GM12878 (cell line): ENCODE measurements around the gene CUL9. TPM values are rescaled to one million over a fixed set of nuclear protein-coding genes. Genes with fewer than 3 reads are reported as not detected.

ENCODE experiments used
- BRCA1 ChIP-seq: IDR thresholded peaks from 2 replicates; pipeline ENCODE4 v1.6.1; 2011; ENCODE audit warnings: low read depth, low read length, improper control_type of control experiment
- CBX5 ChIP-seq: sonication (generic); IDR thresholded peaks from 2 replicates; pipeline ENCODE4 v1.6.1; 2016; ENCODE audit warnings: low read depth, moderate library complexity, mild to moderate bottlenecking, inconsistent platforms
- CUX1 ChIP-seq: IDR thresholded peaks from 2 replicates; pipeline ENCODE4 v1.6.1; 2012; ENCODE audit warnings: improper control_type of control experiment, low read depth, low read length; ENCODE audit not compliant: insufficient replicate concordance
- HDGF ChIP-seq: fragments of 450-650 bp; IDR thresholded peaks from 2 replicates; pipeline ENCODE4 v1.6.1; 2016; ENCODE audit warnings: antibody characterized with exemption
- LARP7 ChIP-seq: fragments of 450-650 bp; IDR thresholded peaks from 2 replicates; pipeline ENCODE4 v1.6.1; 2017; ENCODE audit warnings: mild to moderate bottlenecking
- MLLT1 ChIP-seq: fragments of 450-650 bp; IDR thresholded peaks from 2 replicates; pipeline ENCODE4 v1.6.1; 2016; ENCODE audit warnings: mild to moderate bottlenecking
- NR2C2 ChIP-seq: IDR thresholded peaks from 2 replicates; pipeline ENCODE4 v1.6.1; 2011; ENCODE audit warnings: borderline replicate concordance, low read depth; ENCODE audit not compliant: control insufficient read depth, insufficient read length
- TCF12 ChIP-seq: IDR thresholded peaks from 2 replicates; pipeline ENCODE4 v1.6.1; 2011; ENCODE audit warnings: low read depth, mild to moderate bottlenecking, low read length
- TCF3 ChIP-seq: IDR thresholded peaks from 2 replicates; pipeline ENCODE4 v1.6.1; 2012; ENCODE audit warnings: low read depth, mild to moderate bottlenecking, low read length, borderline replicate concordance; ENCODE audit not compliant: insufficient read depth
- YBX1 ChIP-seq: fragments of 450-650 bp; IDR thresholded peaks from 2 replicates; pipeline ENCODE4 v1.6.1; 2016; ENCODE audit warnings: antibody characterized with exemption
- ZBED1 ChIP-seq: IDR thresholded peaks from 2 replicates; pipeline ENCODE4 v1.6.1; 2016; ENCODE audit warnings: borderline replicate concordance
- ZBTB33 ChIP-seq: fragments of 450-650 bp; IDR thresholded peaks from 2 replicates; pipeline ENCODE4 v1.6.1; 2017; ENCODE audit warnings: mild to moderate bottlenecking
- ZSCAN29 ChIP-seq: fragments of 450-650 bp; IDR thresholded peaks from 2 replicates; pipeline ENCODE4 v1.6.1; 2017; ENCODE audit warnings: mild to moderate bottlenecking, moderate library complexity
- polyA plus RNA-seq, 11 experiments: library from polyadenylated mRNA; depleted of rRNA in 4 of 11; unstranded in 6 of 11; stranded (reverse) in 5 of 11; fragments of >200 nt; fragmentation: Nextera tagmentation in 4 of 11; fragmentation: Illumina TruSeq in 1 of 11; extraction: Ambion mirVana in 4 of 11; extraction: Trizol in 1 of 11; gene quantifications; 1 replicate in 1 of 11; 2 replicates in 10 of 11; pipeline versions ENCODE4 v1.2.1 to v1.2.3, GENCODE V29; 2011 to 2016; ENCODE audit warnings: inconsistent platforms in 2 of 11, missing spikeins in 2 of 11, low read depth in 1 of 11
- total RNA-seq, 4 experiments: library from RNA; depleted of rRNA in 3 of 4; stranded (reverse); fragments of >200 nt in 3 of 4; fragmentation: Illumina TruSeq in 1 of 4; extraction: Trizol in 1 of 4; gene quantifications; 2 replicates each; pipeline versions ENCODE4 v1.2.1 to v1.2.3, GENCODE V29; 2013 to 2021
- TF ChIP-seq, protein P1 (sequence below): fragments of 450-650 bp; conservative IDR thresholded peaks from 2 replicates; pipeline ENCODE4 v1.6.1; 2017; ENCODE audit warnings: mild to moderate bottlenecking, moderate library complexity
- TF ChIP-seq, protein P2 (sequence below): fragments of 450-650 bp; IDR thresholded peaks from 2 replicates; pipeline ENCODE4 v1.6.1; 2017; ENCODE audit warnings: low read depth, mild to moderate bottlenecking, moderate library complexity

Gene CUL9
- total and polyA plus RNA-seq, 10 of the 15 experiments (the other 5 are each of a cell fraction or from before 2014, with no cell fraction given) = 1.2 to 48.3 (median 17.2) TPM

DNA sequence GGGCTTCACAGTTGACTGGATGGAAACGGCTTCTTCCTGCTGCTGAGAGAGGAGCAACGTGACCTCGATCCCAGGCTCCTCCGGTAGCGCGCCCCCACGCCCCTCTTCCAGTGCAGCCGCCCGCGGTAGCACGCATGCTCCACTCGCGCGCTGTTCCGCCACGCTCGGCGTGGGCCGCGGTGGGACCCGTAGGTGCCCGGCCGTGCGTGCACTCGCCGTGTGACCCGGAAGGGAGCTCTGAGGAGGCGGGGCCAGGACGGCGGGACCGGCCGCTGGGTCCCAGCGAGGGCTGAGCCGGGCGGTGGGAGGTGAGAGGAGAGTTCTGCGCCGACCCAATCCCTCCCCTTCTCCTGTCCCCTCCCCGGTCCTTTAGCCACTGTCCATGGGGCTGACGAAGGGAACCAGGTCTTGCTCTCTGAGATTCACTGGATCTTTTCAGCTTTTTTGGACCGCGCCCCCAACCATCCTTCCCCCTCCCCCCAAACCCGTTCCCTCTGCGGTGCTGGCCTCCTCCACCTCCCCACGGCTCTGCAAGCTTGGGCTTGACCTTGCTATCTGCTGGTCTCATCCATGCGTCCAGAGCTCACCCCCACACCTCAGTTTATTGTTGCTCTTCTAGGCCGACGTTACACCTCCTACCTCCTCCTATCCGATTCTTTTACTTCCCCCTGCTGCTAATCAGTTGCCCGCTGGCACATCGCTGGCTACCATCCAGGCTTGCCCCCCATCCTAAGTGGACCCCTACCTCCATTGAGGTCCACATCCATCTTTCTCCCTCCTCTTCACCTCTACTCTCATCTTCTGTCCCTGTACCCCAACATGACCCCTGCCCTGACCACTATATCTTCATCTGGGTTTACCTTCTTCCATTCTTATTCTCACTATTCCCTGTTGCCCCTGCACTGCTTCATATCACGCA is at the start of gene CUL9 (continued):
- TF ChIP-seq YBX1 (no peak), TCF3 (0 out of 2 replicates have a peak, but pooled peaks have one; percentile 31), LARP7 (peak; percentile 97), TCF12 (peak; percentile 68), BRCA1 (no peak), CBX5 (no peak), ZBED1 (0 out of 2 replicates have a peak, but pooled peaks have one; percentile 75), ZBTB33 (no peak), NR2C2 (no peak), CUX1 (no peak), ZSCAN29 (no peak), MLLT1 (no peak; the same call in 1 of the 2 replicates), HDGF (0 out of 2 replicates have a peak, but pooled peaks have one; percentile 33)
- TF ChIP-seq, protein P1, sequence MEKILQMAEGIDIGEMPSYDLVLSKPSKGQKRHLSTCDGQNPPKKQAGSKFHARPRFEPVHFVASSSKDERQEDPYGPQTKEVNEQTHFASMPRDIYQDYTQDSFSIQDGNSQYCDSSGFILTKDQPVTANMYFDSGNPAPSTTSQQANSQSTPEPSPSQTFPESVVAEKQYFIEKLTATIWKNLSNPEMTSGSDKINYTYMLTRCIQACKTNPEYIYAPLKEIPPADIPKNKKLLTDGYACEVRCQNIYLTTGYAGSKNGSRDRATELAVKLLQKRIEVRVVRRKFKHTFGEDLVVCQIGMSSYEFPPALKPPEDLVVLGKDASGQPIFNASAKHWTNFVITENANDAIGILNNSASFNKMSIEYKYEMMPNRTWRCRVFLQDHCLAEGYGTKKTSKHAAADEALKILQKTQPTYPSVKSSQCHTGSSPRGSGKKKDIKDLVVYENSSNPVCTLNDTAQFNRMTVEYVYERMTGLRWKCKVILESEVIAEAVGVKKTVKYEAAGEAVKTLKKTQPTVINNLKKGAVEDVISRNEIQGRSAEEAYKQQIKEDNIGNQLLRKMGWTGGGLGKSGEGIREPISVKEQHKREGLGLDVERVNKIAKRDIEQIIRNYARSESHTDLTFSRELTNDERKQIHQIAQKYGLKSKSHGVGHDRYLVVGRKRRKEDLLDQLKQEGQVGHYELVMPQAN = peak; percentile 77
- TF ChIP-seq, protein P2, sequence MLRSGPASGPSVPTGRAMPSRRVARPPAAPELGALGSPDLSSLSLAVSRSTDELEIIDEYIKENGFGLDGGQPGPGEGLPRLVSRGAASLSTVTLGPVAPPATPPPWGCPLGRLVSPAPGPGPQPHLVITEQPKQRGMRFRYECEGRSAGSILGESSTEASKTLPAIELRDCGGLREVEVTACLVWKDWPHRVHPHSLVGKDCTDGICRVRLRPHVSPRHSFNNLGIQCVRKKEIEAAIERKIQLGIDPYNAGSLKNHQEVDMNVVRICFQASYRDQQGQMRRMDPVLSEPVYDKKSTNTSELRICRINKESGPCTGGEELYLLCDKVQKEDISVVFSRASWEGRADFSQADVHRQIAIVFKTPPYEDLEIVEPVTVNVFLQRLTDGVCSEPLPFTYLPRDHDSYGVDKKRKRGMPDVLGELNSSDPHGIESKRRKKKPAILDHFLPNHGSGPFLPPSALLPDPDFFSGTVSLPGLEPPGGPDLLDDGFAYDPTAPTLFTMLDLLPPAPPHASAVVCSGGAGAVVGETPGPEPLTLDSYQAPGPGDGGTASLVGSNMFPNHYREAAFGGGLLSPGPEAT = peak; percentile 75; the same call in 1 of the 2 replicates
